HG02973 (cell line): ENCODE measurements around the gene MRFAP1.
"Not testable (repeated sequence)": the region's sequence is repeated elsewhere in the genome, so short reads cannot be mapped to it uniquely, and the experiment has no call there.

Source experiments
- ATAC-seq: cut with Tn5 transposase; IDR thresholded peaks from one replicate; pipeline ENCODE4 v1.9.1; 2021; ENCODE audit warnings: moderate library complexity; ENCODE audit not compliant: unreplicated experiment

MRFAP1 gene

GRCh38 chr4:6633091-6633906 lies 7.2 kb upstream of the MRFAP1 start:
- no peak for ATAC-seq

- no peak for ATAC-seq
Observed at GRCh38 chr4:6634746-6635145, 5.7 kb upstream of the MRFAP1 start.

GRCh38 chr4:6639137-6639680 lies 1.3 kb upstream of the MRFAP1 start:
- ATAC-seq = no peak

- peak; percentile 36 for ATAC-seq
Observed at GRCh38 chr4:6641164-6641970, 882 bp downstream of the MRFAP1 start.

GRCh38 chr4:6641971-6642320 lies 1.5 kb downstream of the MRFAP1 start:
- ATAC-seq = no peak

GRCh38 chr4:6643141-6643847 lies 2.8 kb downstream of the MRFAP1 start:
- no peak for ATAC-seq

- ATAC-seq = no peak
Observed at GRCh38 chr4:6644792-6645530, 4.5 kb downstream of the MRFAP1 start.

GRCh38 chr4:6647169-6647568 lies 6.7 kb downstream of the MRFAP1 start:
- no peak for ATAC-seq

GRCh38 chr4:6647582-6648230 lies 7.2 kb downstream of the MRFAP1 start:
- ATAC-seq = no peak

GRCh38 chr4:6649216-6649615 lies 8.7 kb downstream of the MRFAP1 start:
- ATAC-seq = no peak

GRCh38 chr4:6654211-6654610 lies 13.7 kb downstream of the MRFAP1 start:
- not testable (repeated sequence) for ATAC-seq

GRCh38 chr4:6655291-6655690 lies 14.8 kb downstream of the MRFAP1 start:
- not testable (repeated sequence) for ATAC-seq

- ATAC-seq = no peak
Observed at GRCh38 chr4:6655924-6656323, 15.4 kb downstream of the MRFAP1 start.

GRCh38 chr4:6657242-6658208 lies 17.0 kb downstream of the MRFAP1 start:
- no peak for ATAC-seq

- ATAC-seq = no peak
Observed at GRCh38 chr4:6658209-6658595, 17.7 kb downstream of the MRFAP1 start.

- ATAC-seq = no peak
Observed at GRCh38 chr4:6658597-6659075, 18.2 kb downstream of the MRFAP1 start.

GRCh38 chr4:6659897-6660296 lies 19.4 kb downstream of the MRFAP1 start:
- no peak for ATAC-seq

GRCh38 chr4:6660430-6660829 lies 19.9 kb downstream of the MRFAP1 start:
- ATAC-seq = no peak

GRCh38 chr4:6662591-6662990 lies 22.1 kb downstream of the MRFAP1 start:
- no peak for ATAC-seq
